ENCODE measurements around the gene LYZL2.

The LYZL2 gene

GRCh38 chr10:30589441-30589840, 40.1 kb downstream of the LYZL2 start:
- no peak for DNase-seq

- no peak for DNase-seq
Measured at GRCh38 chr10:30587522-30588031, 42.0 kb downstream of the LYZL2 start.

- no peak for DNase-seq
Measured at GRCh38 chr10:30586828-30587227, 42.7 kb downstream of the LYZL2 start.

- DNase-seq: no peak
Measured at GRCh38 chr10:30583778-30584415, 45.7 kb downstream of the LYZL2 start.

- peak in 1 of 2 experiments; percentile 3 for DNase-seq
Measured at GRCh38 chr10:30581779-30582380, 47.7 kb downstream of the LYZL2 start.

- no peak for DNase-seq
Measured at GRCh38 chr10:30580676-30581075, 48.9 kb downstream of the LYZL2 start.

- DNase-seq: no peak
Measured at GRCh38 chr10:30580241-30580640, 49.3 kb downstream of the LYZL2 start.

- DNase-seq: no peak
Measured at GRCh38 chr10:30579574-30579973, 50.0 kb downstream of the LYZL2 start.

GRCh38 chr10:30577048-30577447, 52.5 kb downstream of the LYZL2 start:
- DNase-seq: no peak

GRCh38 chr10:30576641-30577040, 52.9 kb downstream of the LYZL2 start:
- DNase-seq: no peak

GRCh38 chr10:30574432-30574796, 55.1 kb downstream of the LYZL2 start:
- no peak for DNase-seq

- DNase-seq: no peak
Measured at GRCh38 chr10:30573721-30574431, 55.7 kb downstream of the LYZL2 start.

GRCh38 chr10:30565449-30565848, 64.1 kb downstream of the LYZL2 start:
- no peak for DNase-seq

- DNase-seq: no peak
Measured at GRCh38 chr10:30562787-30563186, 66.8 kb downstream of the LYZL2 start.

All from SHP77 (cell line).